CD4-positive, alpha-beta T cell (primary cell): ENCODE data around the gene C2CD4C. TPM values are rescaled to one million over a fixed set of nuclear protein-coding genes. Genes with fewer than 3 reads are reported as not detected.

Experiments used
- ATAC-seq: fragments of 200-7000 bp; cut with Tn5 transposase; one replicate; pipeline ENCODE4 v1.10.0; 2022; ENCODE audit warnings: mild to moderate bottlenecking; ENCODE audit not compliant: poor library complexity
- CTCF ChIA-PET: fragments of 350-600 bp; sonication (Branson Sonifier 250); formaldehyde crosslinking; loops from one replicate; lab custom pipeline; 2021; ENCODE audit warnings: antibody characterized with exemption, inconsistent platforms; lab: Charles Lee
- POLR2A ChIA-PET: fragments of 350-600 bp; sonication (Branson Sonifier 250); formaldehyde crosslinking; loops from one replicate; lab custom pipeline; 2021; ENCODE audit warnings: antibody characterized with exemption, inconsistent platforms; lab: Charles Lee
- DNase-seq, 14 experiments: peaks; one replicate each; pipeline ENCODE4 v3.0.0-alpha.2; 2013 to 2020; ENCODE audit warnings: mixed read lengths in 2 of 14
- H3K27ac ChIP-seq, 2 donors: one replicate each; pipeline versions ENCODE4 v1.5.1 to v1.7.0; 2013; ENCODE audit warnings: low read length in 2 of 2, low read depth in 1 of 2, mild to moderate bottlenecking in 1 of 2
- H3K27me3 ChIP-seq, 2 experiments: 1 replicate in 1 of 2; 2 replicates in 1 of 2; pipeline versions ENCODE4 v1.6.1 to v1.7.0; 2013; ENCODE audit warnings: low read length in 2 of 2, control low read depth in 1 of 2, mild to moderate bottlenecking in 1 of 2, moderate library complexity in 1 of 2; ENCODE audit not compliant: insufficient read depth in 2 of 2, control insufficient read depth in 1 of 2
- H3K36me3 ChIP-seq: one replicate; pipeline ENCODE4 v1.6.1; 2013; ENCODE audit warnings: low read length, control low read depth; ENCODE audit not compliant: insufficient read depth
- H3K4me1 ChIP-seq: one replicate; pipeline ENCODE4 v1.6.1; 2013; ENCODE audit warnings: low read length, control low read depth; ENCODE audit not compliant: insufficient read depth
- H3K4me3 ChIP-seq: one replicate; pipeline ENCODE4 v1.5.1; 2013; ENCODE audit warnings: mild to moderate bottlenecking, low read length, moderate library complexity
- H3K9me3 ChIP-seq, 2 experiments: 1 replicate in 1 of 2; 2 replicates in 1 of 2; pipeline versions ENCODE4 v1.6.1 to v1.7.0; 2013; ENCODE audit warnings: low read length in 2 of 2, mild to moderate bottlenecking in 2 of 2, control low read depth in 1 of 2, moderate library complexity in 1 of 2; ENCODE audit not compliant: control insufficient read depth in 1 of 2, insufficient read depth in 1 of 2
- H3K27ac Mint-ChIP-seq: one replicate; pipeline ENCODE4 v1.8.0; 2020; ENCODE audit warnings: mixed read lengths
- H3K27me3 Mint-ChIP-seq: one replicate; pipeline ENCODE4 v1.8.0; 2021; ENCODE audit warnings: mixed read lengths
- H3K36me3 Mint-ChIP-seq: one replicate; pipeline ENCODE4 v1.8.0; 2021; ENCODE audit warnings: low read depth, mixed read lengths
- H3K4me1 Mint-ChIP-seq: one replicate; pipeline ENCODE4 v1.8.0; 2021; ENCODE audit warnings: low read depth, mixed read lengths
- H3K4me3 Mint-ChIP-seq: one replicate; pipeline ENCODE4 v1.8.0; 2020; ENCODE audit warnings: mild to moderate bottlenecking, mixed read lengths
- H3K9me3 Mint-ChIP-seq: one replicate; pipeline ENCODE4 v1.8.0; 2020; ENCODE audit warnings: mixed read lengths
- CTCF ChIP-seq: fragments of 200-600 bp; IDR thresholded peaks from one replicate; pipeline ENCODE4 v1.8.0; 2022; ENCODE audit warnings: antibody characterized with exemption, mild to moderate bottlenecking
- intact Hi-C, 2 experiments: fragments of 100-400 bp; cut with DNase I in 1 of 2; cut with micrococcal nuclease in 1 of 2; formaldehyde crosslinking; loops; one replicate each; pipeline versions ENCODE4 v1.15.1 to v1.9.0; 2023 to 2025; cut with DNase I, micrococcal nuclease
- total RNA-seq, 174 experiments: library from RNA in 2 of 174; stranded (reverse) in 2 of 174; gene quantifications; one replicate each; pipeline ENCODE4 v1.2.3 and lab custom pipeline; 2021 to 2026

The C2CD4C gene
- total RNA-seq, 2 experiments from 2014 or later = not detected

- Mint-ChIP-seq H3K27ac (no peak overlapping the region), H3K36me3 (no peaks in the 10 kb centered on the region), H3K27me3 (peaks cover 11% of the 10 kb centered on the region), H3K4me1 (no peaks in the 10 kb centered on the region), H3K9me3 (no peaks in the 10 kb centered on the region), H3K4me3 (no peak overlapping the region)
- Histone ChIP-seq H3K4me3 (no peak overlapping the region), H3K9me3 (peaks cover 0 to 25% of the 10 kb centered on the region in 2 experiments), H3K27ac (no peak overlapping the region), H3K4me1 (no peaks in the 10 kb centered on the region), H3K27me3 (peaks cover 0 to 6% of the 10 kb centered on the region in 2 experiments), H3K36me3 (no peaks in the 10 kb centered on the region)
- DNase-seq = peak in 1 of 14 experiments; percentile 27
- intact Hi-C loops = no loop called here
- CTCF ChIA-PET = no interaction called here
- POLR2A ChIA-PET = no interaction called here
- no peak for TF ChIP-seq CTCF
- ATAC-seq = no peak
These were observed 10.2 kb downstream of the C2CD4C start for GRCh38 chr19:398719-399118.

- no peak overlapping the region for H3K4me3 Mint-ChIP-seq
- peaks cover 2% of the 10 kb centered on the region for H3K9me3 Mint-ChIP-seq
- ChIA-PET POLR2A (no interaction called here), CTCF (no interaction called here)
- no peaks in the 10 kb centered on the region for H3K36me3 Mint-ChIP-seq
- H3K27me3 Mint-ChIP-seq = peaks cover 6% of the 10 kb centered on the region
- intact Hi-C loops = no loop called here
- DNase-seq (no peak), ATAC-seq (no peak)
- no peak for TF ChIP-seq CTCF
- H3K36me3 ChIP-seq = no peaks in the 10 kb centered on the region
- H3K27ac Mint-ChIP-seq = no peak overlapping the region
- peaks cover 0 to 6% of the 10 kb centered on the region in 2 experiments for H3K27me3 ChIP-seq
- no peak overlapping the region for H3K27ac ChIP-seq
- no peaks in the 10 kb centered on the region for H3K4me1 ChIP-seq
- H3K9me3 ChIP-seq = peaks cover 0 to 26% of the 10 kb centered on the region in 2 experiments
- no peaks in the 10 kb centered on the region for H3K4me1 Mint-ChIP-seq
- H3K4me3 ChIP-seq = no peak overlapping the region
These were observed 10.8 kb downstream of the C2CD4C start for GRCh38 chr19:397941-398706.

GRCh38 chr19:397321-397720 lies 11.6 kb downstream of the C2CD4C start:
- Mint-ChIP-seq H3K27ac (no peak overlapping the region), H3K27me3 (no peaks in the 10 kb centered on the region), H3K9me3 (peaks cover 4% of the 10 kb centered on the region), H3K36me3 (no peaks in the 10 kb centered on the region), H3K4me1 (no peaks in the 10 kb centered on the region), H3K4me3 (no peak overlapping the region)
- intact Hi-C loops = no loop called here
- H3K36me3 ChIP-seq = no peaks in the 10 kb centered on the region
- no peak overlapping the region for H3K4me3 ChIP-seq
- DNase-seq (no peak), ATAC-seq (no peak)
- H3K9me3 ChIP-seq = peaks cover 0 to 29% of the 10 kb centered on the region in 2 experiments
- ChIA-PET CTCF (no interaction called here), POLR2A (no interaction called here)
- no peak overlapping the region for H3K27ac ChIP-seq
- H3K4me1 ChIP-seq = no peaks in the 10 kb centered on the region
- TF ChIP-seq CTCF = no peak
- H3K27me3 ChIP-seq = peaks cover 0 to 6% of the 10 kb centered on the region in 2 experiments
